Erythroblast (primary cell): Measurements from ENCODE around the gene WDR45.

ENCODE experiments used
- DNase-seq, 2 experiments: peaks; one replicate each; lab custom pipeline; 2025; lab: John Stamatoyannopoulos, UW
- GATA1 ChIP-seq: IDR thresholded peaks from 2 replicates; pipeline ENCODE4 v1.6.1; 2011; ENCODE audit warnings: low read depth, mild to moderate bottlenecking, control low read depth, low read length, moderate library complexity
- POLR2A ChIP-seq: IDR thresholded peaks from 2 replicates; pipeline ENCODE4 v1.6.1; 2011; ENCODE audit warnings: mild to moderate bottlenecking, low read length

WDR45 gene

DNA sequence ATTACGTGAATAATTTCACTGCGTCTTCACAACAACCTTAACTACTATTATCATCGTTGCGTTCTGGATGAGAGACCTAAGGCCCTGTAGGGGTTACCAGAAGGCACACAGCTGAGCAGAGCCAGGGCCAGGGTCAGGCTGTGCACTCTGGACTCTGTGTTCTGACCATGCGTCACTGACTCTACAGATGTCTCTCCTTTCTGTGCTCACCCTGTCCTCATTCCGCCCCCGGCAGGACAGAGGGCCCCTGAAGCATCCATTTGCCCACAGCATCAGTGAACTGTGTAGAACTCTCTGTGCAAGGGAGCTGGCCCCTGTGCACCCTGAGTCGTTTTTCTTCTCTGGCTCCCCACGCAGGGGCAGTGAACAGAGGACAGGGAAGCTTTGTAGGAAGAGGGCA is 22.5 kb upstream of the WDR45 start:
- no peak for DNase-seq
- no peak for TF ChIP-seq POLR2A
- no peak for TF ChIP-seq GATA1

DNA sequence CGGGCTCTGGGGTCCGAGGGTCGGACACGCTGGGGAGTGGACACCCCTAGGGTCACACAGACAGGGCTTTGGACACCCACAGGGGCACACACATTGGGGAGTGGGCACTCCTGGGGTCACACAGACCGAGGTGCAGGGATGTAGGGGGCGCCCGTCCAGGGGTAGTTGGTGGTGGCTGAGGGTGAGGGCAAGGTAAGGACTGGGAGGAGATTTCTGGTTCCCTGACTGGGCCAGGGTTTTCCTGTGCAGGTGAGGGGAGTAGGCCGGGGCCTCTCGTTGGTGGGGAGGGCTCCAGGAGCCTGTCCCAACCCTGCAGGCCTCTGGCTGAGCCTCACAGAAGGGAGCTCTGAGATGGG is 21.9 kb upstream of the WDR45 start:
- TF ChIP-seq GATA1 (no peak), POLR2A (no peak)
- no peak for DNase-seq

GRCh38 chrX:49100704-49101628 is 21.3 kb upstream of the WDR45 start:
- DNase-seq = peak; percentile 96 to 97
- TF ChIP-seq GATA1 (no peak), POLR2A (peak; percentile 86)

- DNase-seq = no peak
- no peak for TF ChIP-seq GATA1
- no peak for TF ChIP-seq POLR2A
These were observed 16.7 kb upstream of the WDR45 start for GRCh38 chrX:49096419-49096818.

- no peak for TF ChIP-seq GATA1
- TF ChIP-seq POLR2A = no peak
- DNase-seq = peak; percentile 42 to 61
These were observed 9.9 kb upstream of the WDR45 start for GRCh38 chrX:49089553-49089952.

GRCh38 chrX:49082271-49082871 is 2.7 kb upstream of the WDR45 start:
- no peak for TF ChIP-seq GATA1
- TF ChIP-seq POLR2A = no peak
- no peak for DNase-seq

- no peak for DNase-seq
- TF ChIP-seq POLR2A = no peak
These were observed 1.7 kb downstream of the WDR45 start for GRCh38 chrX:49077941-49078340.

GRCh38 chrX:49075347-49075746 is 4.3 kb downstream of the WDR45 start:
- TF ChIP-seq GATA1 (no peak), POLR2A (no peak)
- peak; percentile 45 to 78 for DNase-seq

DNA sequence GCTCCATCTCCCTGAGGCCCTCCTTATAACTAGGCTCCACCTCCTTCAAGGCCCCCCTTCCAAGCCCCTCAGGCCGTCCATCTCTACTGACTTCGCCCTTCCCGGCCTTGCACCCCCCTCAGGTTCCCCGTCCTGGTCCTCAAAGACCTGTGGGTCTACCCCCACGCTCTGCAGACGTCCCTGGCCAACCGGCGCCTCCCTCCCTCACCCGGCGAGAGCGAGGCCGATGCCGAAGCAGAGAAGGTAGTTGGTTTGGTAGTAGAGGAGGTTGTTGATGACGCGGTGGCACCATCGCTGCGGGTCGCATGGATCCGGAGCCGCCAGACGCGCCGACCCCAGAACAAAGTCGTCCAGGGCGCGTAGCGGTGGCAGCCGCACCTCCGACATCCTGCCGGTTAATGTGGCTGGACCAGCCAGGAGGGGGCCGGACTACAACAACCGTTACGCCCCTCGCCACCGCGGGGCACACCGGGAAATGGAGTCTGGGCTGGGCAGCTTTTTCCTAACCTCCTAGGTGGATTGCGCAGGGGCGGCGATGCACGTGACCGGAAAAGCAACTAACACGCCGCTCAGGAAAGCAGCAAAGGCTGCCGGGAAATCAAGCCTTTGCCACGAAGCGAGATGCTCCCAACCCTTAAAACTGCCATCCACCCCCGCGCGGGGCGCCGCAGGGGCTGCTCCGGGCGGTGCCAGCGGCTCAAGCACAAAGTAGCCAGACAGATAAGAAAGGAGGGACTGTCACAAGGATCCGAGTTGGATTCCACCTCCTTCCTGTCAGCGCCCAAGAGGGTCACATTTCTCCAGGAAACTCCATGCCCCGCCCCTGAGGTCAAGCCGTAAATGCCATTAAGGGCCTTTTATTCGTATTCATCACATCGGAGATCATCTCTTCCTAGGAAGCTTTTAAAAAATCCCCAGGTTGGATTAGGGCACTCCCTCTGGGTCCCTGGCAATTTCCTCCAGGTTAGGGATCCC is 5.8 kb downstream of the WDR45 start, which contains the start of gene PRAF2:
Gene PRAF2, minus strand, starts transcription at position 402 of the 975 bp plus-strand sequence. Its CDS starts 15 bp downstream, at position 387.
- DNase-seq = peak; percentile 88 to 90
- TF ChIP-seq GATA1 (no peak), POLR2A (peak; percentile 79)

- no peak for DNase-seq
These were observed 7.0 kb downstream of the WDR45 start for GRCh38 chrX:49072712-49073095.

DNA sequence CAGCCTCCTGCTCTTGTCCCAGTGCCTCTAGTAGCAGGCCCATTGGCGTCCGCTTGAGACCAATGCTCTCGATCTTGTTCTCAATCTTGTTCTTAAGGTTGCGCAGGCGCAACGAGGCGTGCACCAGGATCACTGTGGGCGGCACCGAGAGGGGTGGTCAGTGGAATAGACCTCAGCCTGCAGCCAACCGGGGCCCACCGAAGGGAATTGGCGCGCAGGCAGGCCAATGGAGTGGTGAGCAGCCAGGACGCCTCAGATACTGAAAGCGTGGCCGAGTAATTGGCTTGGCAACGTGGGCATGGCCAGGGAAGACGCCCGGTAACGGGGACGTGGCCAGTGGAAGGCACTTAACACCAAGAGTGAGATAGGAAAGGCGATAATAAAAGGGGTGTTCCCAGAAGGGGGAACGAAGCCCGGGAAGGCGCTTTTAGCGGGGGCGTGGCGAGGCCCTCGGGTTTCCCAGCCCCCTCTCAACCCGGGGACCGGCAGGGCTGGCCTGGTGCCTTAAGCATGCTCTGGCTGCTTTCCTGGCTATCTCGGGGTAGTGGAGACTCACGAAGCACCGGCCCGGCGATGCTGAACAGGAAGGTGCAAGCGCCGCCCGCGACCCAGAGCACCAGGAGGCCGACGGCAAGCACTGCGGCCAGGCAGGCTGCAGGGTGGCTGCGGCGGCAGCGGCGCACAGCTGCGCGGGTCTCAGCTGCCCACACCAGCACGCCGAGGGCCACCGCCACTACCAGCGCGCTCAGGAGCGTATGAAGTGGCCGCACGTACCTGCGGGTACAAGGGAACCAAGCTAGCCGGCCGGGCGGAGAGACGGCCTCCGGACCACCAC is 7.6 kb downstream of the WDR45 start:
- TF ChIP-seq GATA1 (no peak), POLR2A (no peak)
- DNase-seq = peak; percentile 47 to 61

More at GRCh38 chrX:49072712-49073095, 7.0 kb downstream of the WDR45 start:
- TF ChIP-seq GATA1 = no peak
- TF ChIP-seq POLR2A = no peak

- no peak for DNase-seq
- no peak for TF ChIP-seq GATA1
- TF ChIP-seq POLR2A = no peak
These were observed 8.7 kb downstream of the WDR45 start for GRCh38 chrX:49070988-49071387.

GRCh38 chrX:49069038-49069437 is 10.6 kb downstream of the WDR45 start:
- TF ChIP-seq POLR2A = no peak
- TF ChIP-seq GATA1 = no peak
- DNase-seq = no peak
